Stomach (tissue), 9 donors: ENCODE data around the gene GRHL3. TPM values are rescaled to one million over a fixed set of nuclear protein-coding genes. Genes with fewer than 3 reads are reported as not detected.

Experiments used
- DNase-seq, 2 donors: peaks; one replicate each; pipeline versions ENCODE4 v3.0.0 to v3.0.0-alpha.2; 2013 to 2019
- H3K27ac ChIP-seq, 5 donors: fragments of 200-600 bp in 4 of 5; sonication (generic) in 4 of 5; one replicate each; pipeline ENCODE4 v1.5.1; 2013 to 2019; ENCODE audit warnings: mild to moderate bottlenecking in 1 of 5, moderate library complexity in 1 of 5
- H3K27me3 ChIP-seq, 3 donors: fragments of 200-600 bp; sonication (generic); one replicate each; pipeline ENCODE4 v1.5.1; 2017 to 2019; ENCODE audit warnings: mixed run types in 1 of 3
- H3K36me3 ChIP-seq, 4 donors: fragments of 200-600 bp; sonication (generic); 1 replicate in 3 of 4; 2 replicates in 1 of 4; pipeline ENCODE4 v1.5.1; 2016 to 2019
- H3K4me1 ChIP-seq, 4 donors: fragments of 200-600 bp; sonication (generic); one replicate each; pipeline ENCODE4 v1.5.1; 2016 to 2019
- H3K4me3 ChIP-seq, 4 donors: fragments of 200-600 bp; sonication (generic) in 3 of 4; one replicate each; pipeline ENCODE4 v1.5.1; 2016 to 2019; ENCODE audit warnings: mild to moderate bottlenecking in 1 of 4
- H3K9me3 ChIP-seq, 4 donors: fragments of 200-600 bp; sonication (generic); one replicate each; pipeline ENCODE4 v1.5.1; 2016 to 2019
- CTCF ChIP-seq, 7 experiments: fragments of 450-650 bp in 4 of 7; fragments of 200-600 bp in 3 of 7; sonication (generic) in 3 of 7; IDR thresholded peaks; one replicate each; pipeline ENCODE4 v1.5.1; 2016 to 2019; ENCODE audit warnings: antibody characterized with exemption in 7 of 7, control low read depth in 2 of 7, mild to moderate bottlenecking in 1 of 7
- EP300 ChIP-seq: sonication (generic); formaldehyde crosslinking; IDR thresholded peaks from one replicate; pipeline ENCODE4 v1.6.1; 2017; ENCODE audit warnings: antibody characterized with exemption
- POLR2A ChIP-seq, 4 donors: fragments of 450-650 bp; IDR thresholded peaks; one replicate each; pipeline ENCODE4 v1.6.1; 2016; ENCODE audit warnings: antibody characterized with exemption in 4 of 4, control low read depth in 2 of 4, mild to moderate bottlenecking in 1 of 4, moderate library complexity in 1 of 4
- POLR2AphosphoS5 ChIP-seq, 3 donors: sonication (generic); formaldehyde crosslinking; IDR thresholded peaks; one replicate each; pipeline ENCODE4 v1.6.1; 2016; ENCODE audit warnings: antibody characterized with exemption in 3 of 3
- WGBS, 5 donors: extraction: QIAGEN DNeasy Blood & Tissue Kit in 3 of 5; methylation state at CpG; one replicate each; pipeline versions ENCODE4 v1.1.5 to v1.1.7; 2013 to 2018; 5-methylcytosine and 5-hydroxymethylcytosine counted together
- intact Hi-C: fragments of 100-400 bp; cut with DNase I; formaldehyde crosslinking; loops from one replicate; pipeline ENCODE4 v1.15.1; 2023; ENCODE audit warnings: low total_unique reads
- polyA plus RNA-seq, 3 donors: library from polyadenylated mRNA; stranded (reverse); fragments of 200-250 nt; gene quantifications; one replicate each; pipeline ENCODE4 v1.2.3, GENCODE V29; 2013
- total RNA-seq, 5 donors: library from RNA; depleted of rRNA; stranded (reverse); fragments of >200 nt; gene quantifications; one replicate each; pipeline versions ENCODE4 v1.1.0 to v1.2.3, GENCODE V29; 2014 to 2016
- donor health status: healthy with polysubstance abuse.
- donor health status: Bipolar disorder and iron deficiency.
- donor health status: healthy.

GRHL3 gene
- total and polyA plus RNA-seq, 8 donors = 0.19 to 13.9 (median 0.67) TPM; not detected in 4

- no peak for DNase-seq
- TF ChIP-seq POLR2A (IDR thresholded peaks at IDR 0.05) (no peak), CTCF (IDR thresholded peaks at IDR 0.05) (no peak), POLR2AphosphoS5 (IDR thresholded peaks at IDR 0.05) (no peak), EP300 (no peak)
- Histone ChIP-seq H3K36me3 (no peaks in the 10 kb centered on the region), H3K4me3 (no peak overlapping the region), H3K27ac (no peak overlapping the region), H3K27me3 (no peaks in the 10 kb centered on the region), H3K4me1 (no peaks in the 10 kb centered on the region), H3K9me3 (no peaks in the 10 kb centered on the region)
- intact Hi-C loops = no loop called here
- WGBS, 5 donors = 63 to 88% (median 75%) methylated on average over 14 to 19 of the region's 19 CpGs
These were observed 28.2 kb downstream of the GRHL3 start for GRCh38 chr1:24347159-24347934.

GRCh38 chr1:24348196-24348595 is 29.0 kb downstream of the GRHL3 start:
- no peak overlapping the region for H3K4me3 ChIP-seq
- H3K27ac ChIP-seq = no peak overlapping the region
- H3K9me3 ChIP-seq = no peaks in the 10 kb centered on the region
- no peaks in the 10 kb centered on the region for H3K4me1 ChIP-seq
- TF ChIP-seq POLR2A (IDR thresholded peaks at IDR 0.05) (no peak), POLR2AphosphoS5 (IDR thresholded peaks at IDR 0.05) (no peak), CTCF (IDR thresholded peaks at IDR 0.05) (no peak), EP300 (no peak)
- intact Hi-C loops = no loop called here
- no peak for DNase-seq
- WGBS, 5 donors = 86 to 92% (median 88%) methylated on average over 9 to 10 of the region's 10 CpGs
- no peaks in the 10 kb centered on the region for H3K27me3 ChIP-seq
- no peaks in the 10 kb centered on the region for H3K36me3 ChIP-seq

GRCh38 chr1:24349891-24350290 is 30.7 kb downstream of the GRHL3 start:
- no peak for DNase-seq
- H3K27me3 ChIP-seq = no peaks in the 10 kb centered on the region
- no peaks in the 10 kb centered on the region for H3K9me3 ChIP-seq
- 73 to 87% (median 84%) methylated on average over 2 of the region's 2 CpGs for WGBS, 5 donors
- H3K4me1 ChIP-seq = no peaks in the 10 kb centered on the region
- TF ChIP-seq POLR2AphosphoS5 (IDR thresholded peaks at IDR 0.05) = no peak
- TF ChIP-seq POLR2A (IDR thresholded peaks at IDR 0.05) = no peak
- no peak for TF ChIP-seq EP300
- H3K36me3 ChIP-seq = no peaks in the 10 kb centered on the region
- no peak overlapping the region for H3K4me3 ChIP-seq
- intact Hi-C loops = no loop called here
- H3K27ac ChIP-seq = no peak overlapping the region

GRCh38 chr1:24351247-24351646 is 32.1 kb downstream of the GRHL3 start:
- Histone ChIP-seq H3K36me3 (no peaks in the 10 kb centered on the region), H3K27me3 (no peaks in the 10 kb centered on the region), H3K4me1 (no peaks in the 10 kb centered on the region), H3K27ac (no peak overlapping the region), H3K4me3 (no peak overlapping the region), H3K9me3 (no peaks in the 10 kb centered on the region)
- TF ChIP-seq POLR2A (IDR thresholded peaks at IDR 0.05) = no peak
- no peak for TF ChIP-seq EP300
- TF ChIP-seq POLR2AphosphoS5 (IDR thresholded peaks at IDR 0.05) = no peak
- no peak for TF ChIP-seq CTCF (IDR thresholded peaks at IDR 0.05)
- no peak for DNase-seq
- intact Hi-C loops = no loop called here
- WGBS, 5 donors = 69 to 84% (median 77%) methylated on average over 4 of the region's 4 CpGs
